ENCODE results near the gene GOLGA5.
"Not testable (repeated sequence)": the region's sequence is repeated elsewhere in the genome, so short reads cannot be mapped to it uniquely, and the experiment has no call there.

GOLGA5 gene

GRCh38 chr14:92778868-92779565 lies 15.1 kb upstream of the GOLGA5 start:
- DNase-seq, result peak; percentile 23

GRCh38 chr14:92780444-92781232 lies 13.5 kb upstream of the GOLGA5 start:
- DNase-seq, result peak; percentile 82

GRCh38 chr14:92781350-92781749 lies 12.8 kb upstream of the GOLGA5 start:
- DNase-seq, result no peak

GRCh38 chr14:92783813-92784431 lies 10.2 kb upstream of the GOLGA5 start:
- DNase-seq, result peak; percentile 68

GRCh38 chr14:92785667-92786426 lies 8.3 kb upstream of the GOLGA5 start:
- DNase-seq, result peak; percentile 86

GRCh38 chr14:92786427-92786756 lies 7.7 kb upstream of the GOLGA5 start:
- no peak for DNase-seq

GRCh38 chr14:92787554-92787953 lies 6.6 kb upstream of the GOLGA5 start:
- no peak for DNase-seq

- DNase-seq, result no peak
Measured at GRCh38 chr14:92789457-92790089, 4.5 kb upstream of the GOLGA5 start.

GRCh38 chr14:92792885-92793284 lies 1.2 kb upstream of the GOLGA5 start:
- DNase-seq, result peak; percentile 17

GRCh38 chr14:92794547-92794941 lies 439 bp downstream of the GOLGA5 start:
- no peak for DNase-seq

- no peak for DNase-seq
Measured at GRCh38 chr14:92794961-92795360, 856 bp downstream of the GOLGA5 start.

- no peak for DNase-seq
Measured at GRCh38 chr14:92797935-92798653, 4.0 kb downstream of the GOLGA5 start.

GRCh38 chr14:92798811-92799210 lies 4.7 kb downstream of the GOLGA5 start:
- no peak for DNase-seq

- DNase-seq, result no peak
Measured at GRCh38 chr14:92800012-92800411, 5.9 kb downstream of the GOLGA5 start.

- DNase-seq, result no peak
Measured at GRCh38 chr14:92800525-92800924, 6.4 kb downstream of the GOLGA5 start.

- DNase-seq, result no peak
Measured at GRCh38 chr14:92801917-92802316, 7.8 kb downstream of the GOLGA5 start.

GRCh38 chr14:92802678-92803077 lies 8.6 kb downstream of the GOLGA5 start:
- no peak for DNase-seq

- DNase-seq, result no peak
Measured at GRCh38 chr14:92813201-92813600, 19.1 kb downstream of the GOLGA5 start.

GRCh38 chr14:92819011-92819597 lies 25.0 kb downstream of the GOLGA5 start:
- no peak for DNase-seq

- DNase-seq, result not testable (repeated sequence)
Measured at GRCh38 chr14:92819680-92820535, 25.8 kb downstream of the GOLGA5 start.

GRCh38 chr14:92820536-92820840 lies 26.4 kb downstream of the GOLGA5 start:
- DNase-seq, result not testable (repeated sequence)
